ENCODE measurements around the gene OTX1.
"Not testable (repeated sequence)": the region's sequence is repeated elsewhere in the genome, so short reads cannot be mapped to it uniquely, and the experiment has no call there.

The OTX1 gene

DNA sequence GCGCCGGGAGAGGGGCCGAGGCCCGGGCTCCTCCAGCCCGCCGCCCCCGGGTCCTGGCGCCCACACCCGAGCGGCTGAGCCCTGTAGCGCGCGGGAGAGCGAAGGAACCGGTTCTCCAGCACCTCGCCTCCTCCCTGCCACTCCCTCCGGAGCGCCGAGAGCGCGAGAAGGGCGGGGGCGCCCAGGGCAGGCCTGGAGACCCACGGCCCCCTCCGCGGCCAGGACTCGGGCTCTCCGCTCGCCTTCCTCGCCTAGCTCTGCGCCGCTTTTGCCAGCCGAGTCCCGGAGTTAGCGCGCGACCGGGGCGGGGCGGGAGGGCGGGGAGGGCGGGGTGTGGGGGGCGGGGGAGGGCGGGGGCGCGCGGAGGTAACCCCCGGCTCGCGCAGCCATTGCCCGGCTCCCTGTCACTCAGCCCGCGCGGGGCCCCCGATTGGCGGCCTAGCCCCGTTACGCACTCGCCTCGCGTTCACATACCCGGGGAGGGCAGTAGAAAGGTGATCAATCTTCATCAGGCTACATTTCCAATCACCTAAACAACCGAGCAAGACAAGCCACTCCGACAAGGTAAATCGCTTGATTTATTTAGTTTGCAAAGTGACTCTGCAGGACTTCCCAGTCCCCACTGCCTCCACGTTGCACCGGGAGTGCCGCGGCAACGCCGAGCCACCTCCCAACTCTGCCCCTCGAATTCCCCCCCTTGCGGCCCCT lies at the start of gene OTX1:
TSS of gene OTX1 (plus strand) at position 497 of the 708 bp plus-strand sequence. CDS start 2,161 bp downstream, outside the sequence.
- DNase-seq, result peak; percentile 82

DNA sequence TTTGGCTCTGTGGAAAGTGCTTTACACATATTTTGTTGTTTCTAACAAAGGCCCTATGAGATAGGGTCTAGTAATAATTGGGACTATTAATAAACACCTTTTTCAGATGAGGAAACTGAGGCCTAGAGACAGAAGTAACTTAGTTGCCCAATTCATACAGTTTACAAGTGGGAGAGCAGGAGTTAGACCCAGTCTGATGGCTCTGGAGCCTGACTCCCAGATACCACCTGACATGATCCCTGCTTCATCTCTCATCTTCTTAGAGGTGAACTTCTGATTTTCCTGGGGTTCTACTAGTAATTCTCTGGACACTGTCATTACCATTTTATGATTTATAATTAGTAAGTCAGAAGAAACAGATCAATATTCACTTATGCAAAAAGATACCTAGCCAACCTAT lies 49.1 kb upstream of the OTX1 start:
- DNase-seq, result no peak

DNA sequence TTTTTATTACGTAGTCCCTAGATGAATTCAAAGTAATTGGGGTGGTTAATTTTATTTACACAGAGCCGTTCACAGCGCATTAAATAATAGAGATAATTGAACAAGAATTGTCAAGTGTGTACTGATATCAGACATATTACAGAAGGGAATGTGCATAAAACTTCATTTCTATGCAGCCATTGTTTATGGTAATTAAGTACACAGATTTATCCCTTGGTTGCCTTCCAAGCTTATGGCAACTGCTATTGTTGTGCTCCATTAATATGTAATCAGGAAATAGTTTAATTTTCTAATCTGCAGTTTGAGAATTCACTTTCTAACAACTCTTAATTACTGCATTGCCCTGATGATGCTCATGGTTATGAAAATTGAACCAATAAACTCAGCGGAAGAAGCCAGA lies 47.3 kb upstream of the OTX1 start:
- DNase-seq, result no peak

DNA sequence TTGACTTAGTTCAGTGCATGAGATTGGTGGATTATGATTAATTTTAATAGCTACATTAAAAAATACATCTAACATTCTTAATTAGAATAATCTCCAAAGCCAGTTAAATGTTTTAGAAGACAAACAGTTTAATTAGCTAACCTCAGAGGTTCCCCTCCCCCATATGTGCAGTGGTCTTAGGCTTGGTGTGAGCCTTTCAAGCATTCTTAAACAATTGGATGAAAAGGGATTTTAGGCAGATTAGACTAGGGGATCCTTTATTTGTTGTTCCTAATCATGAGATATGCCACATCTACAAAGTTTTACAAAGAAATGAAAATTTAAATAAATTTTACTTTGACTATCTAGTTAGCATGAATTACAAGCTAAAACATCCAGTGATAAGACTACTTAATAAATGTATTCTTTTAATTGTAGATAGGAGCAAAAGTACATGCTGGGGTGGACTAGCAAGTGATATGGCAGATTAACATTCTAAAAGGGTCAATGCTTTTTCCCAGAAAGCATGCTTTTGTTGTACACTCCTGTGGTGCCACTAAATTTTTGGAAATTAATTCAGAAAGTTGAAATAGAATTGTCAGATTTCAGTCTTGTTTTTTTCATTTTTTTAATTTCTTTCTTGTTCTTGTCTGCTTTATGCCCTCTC lies 42.7 kb upstream of the OTX1 start:
- DNase-seq, result no peak

DNA sequence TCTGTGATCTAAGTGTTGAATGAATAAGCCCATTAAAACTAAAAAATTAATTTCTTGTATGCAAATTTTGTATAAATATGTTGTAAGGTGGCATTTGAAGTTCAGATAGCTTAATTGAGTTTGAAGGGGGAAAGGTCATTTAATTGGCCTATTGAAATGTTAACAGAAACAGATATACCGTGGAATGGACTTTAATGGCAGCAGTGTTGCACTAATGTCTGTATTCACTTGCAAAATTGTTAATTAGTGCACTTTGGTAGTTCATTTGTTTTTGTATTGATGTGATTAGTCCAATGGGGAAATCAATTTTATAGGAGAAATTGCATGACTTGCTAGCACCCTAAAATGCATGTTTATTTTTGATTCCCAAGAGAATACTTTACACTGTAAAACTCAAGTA lies 41.8 kb upstream of the OTX1 start:
- DNase-seq, result no peak

DNA sequence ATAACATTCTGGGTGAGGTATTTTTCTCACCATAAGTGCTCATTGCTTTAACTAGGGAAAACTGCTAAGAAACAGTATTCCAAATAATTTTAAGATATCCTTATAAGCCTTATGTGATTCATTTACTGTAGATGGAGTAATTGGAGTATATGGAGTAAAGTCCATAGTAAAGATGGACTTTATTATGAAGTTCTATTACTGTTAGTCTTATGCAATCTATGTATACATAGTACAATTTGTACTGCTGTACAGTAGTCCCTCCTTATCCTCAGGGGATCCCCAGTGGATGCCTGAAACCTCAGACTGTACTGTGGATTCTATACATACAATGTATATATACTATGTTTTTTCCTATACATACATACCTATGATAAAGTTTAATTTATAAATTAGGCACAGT lies 41.1 kb upstream of the OTX1 start:
- no peak for DNase-seq

DNA sequence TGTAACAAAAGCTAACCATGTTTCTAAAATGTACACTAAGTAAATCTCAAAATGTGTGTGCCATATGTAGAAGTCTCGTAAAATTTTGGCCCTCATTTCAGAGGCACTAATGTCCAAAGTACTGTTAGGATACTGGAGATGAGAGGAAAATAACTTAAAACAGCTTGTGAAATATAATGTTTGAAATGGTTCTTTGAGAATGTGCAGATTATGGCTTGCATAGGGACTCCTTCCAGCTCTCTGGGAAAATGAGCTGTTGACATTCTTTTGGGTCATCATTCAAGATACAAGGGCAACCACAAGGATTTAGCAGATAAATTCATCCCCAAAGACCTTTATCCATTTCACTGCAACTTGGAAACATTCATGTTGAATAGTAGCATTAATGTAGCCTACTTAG lies 38.1 kb upstream of the OTX1 start:
- DNase-seq, result no peak

DNA sequence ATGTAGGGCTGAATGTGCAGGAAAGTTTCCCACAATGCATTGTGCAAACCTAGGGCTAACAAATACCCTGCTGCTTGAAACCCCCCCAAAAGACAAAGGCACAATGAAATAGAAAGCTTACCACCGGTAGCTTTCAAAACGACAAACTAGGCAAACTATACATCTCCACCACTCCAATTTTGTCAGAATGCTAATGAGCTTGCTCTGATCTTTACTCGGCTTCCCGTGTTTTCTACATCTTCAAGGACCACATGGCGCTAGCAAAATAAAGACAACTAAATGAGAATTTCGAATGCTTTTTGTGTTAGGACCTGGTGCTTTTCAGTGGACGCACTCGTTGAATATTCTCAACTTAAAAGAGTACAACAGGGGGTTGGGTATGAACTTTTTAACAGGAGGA lies 37.2 kb upstream of the OTX1 start:
- DNase-seq, result no peak

DNA sequence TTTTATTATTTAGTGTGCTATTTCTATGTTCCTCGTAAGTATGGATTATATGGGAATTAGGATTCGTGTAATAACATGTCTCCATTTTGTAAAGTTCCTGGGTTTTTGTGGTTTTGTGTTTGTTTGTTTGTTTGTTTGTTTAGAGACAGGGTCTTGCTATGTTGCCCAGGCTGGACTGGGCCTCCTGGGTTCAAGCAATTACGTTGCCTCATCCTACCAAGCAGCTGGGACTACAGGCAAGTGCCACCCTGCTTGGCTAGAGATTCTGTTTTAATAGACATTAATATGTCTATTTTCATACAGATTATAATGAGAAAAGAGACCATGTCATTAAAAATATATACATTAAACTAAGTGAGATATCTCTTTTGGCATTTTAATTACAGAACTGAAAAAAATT lies 35.2 kb upstream of the OTX1 start:
- DNase-seq, result no peak

DNA sequence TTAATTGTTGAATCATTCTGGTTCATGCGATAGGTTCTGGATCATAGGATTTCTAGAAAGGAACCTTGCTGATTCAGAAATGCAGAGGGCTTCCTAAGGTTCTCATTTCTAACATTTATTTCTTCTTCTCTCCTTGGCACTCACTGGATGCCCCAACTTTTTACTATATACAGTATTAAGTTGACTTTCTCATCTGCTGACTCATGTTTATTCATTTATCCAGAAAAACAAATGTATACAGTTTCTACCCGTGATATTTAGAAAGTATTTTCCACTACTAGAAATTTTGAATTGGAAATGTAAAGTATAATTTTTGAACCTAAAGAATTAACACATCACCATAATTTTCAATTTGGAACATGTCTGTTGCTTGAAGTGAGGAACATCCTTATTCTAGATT lies 32.2 kb upstream of the OTX1 start:
- no peak for DNase-seq

DNA sequence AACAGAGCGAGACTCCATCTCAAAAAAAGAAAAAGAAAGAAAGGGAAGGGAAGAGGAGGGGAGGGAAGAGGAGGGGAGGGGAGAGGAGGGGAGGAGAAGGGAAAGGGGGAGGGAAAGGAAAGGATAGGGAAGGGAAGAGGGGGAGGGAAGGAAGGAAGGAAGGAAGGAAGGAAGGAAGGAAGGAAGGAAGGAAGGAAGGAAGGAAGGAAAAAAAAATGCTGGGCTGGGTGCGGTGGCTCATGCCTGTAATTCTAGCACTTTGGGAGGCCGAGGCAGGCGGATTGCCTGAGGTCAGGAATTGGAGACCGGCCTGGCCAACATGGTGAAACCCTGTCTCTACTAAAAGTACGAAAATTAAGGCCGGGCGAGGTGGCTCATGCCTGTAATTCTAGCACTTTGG lies 30.9 kb upstream of the OTX1 start:
- not testable (repeated sequence) for DNase-seq

DNA sequence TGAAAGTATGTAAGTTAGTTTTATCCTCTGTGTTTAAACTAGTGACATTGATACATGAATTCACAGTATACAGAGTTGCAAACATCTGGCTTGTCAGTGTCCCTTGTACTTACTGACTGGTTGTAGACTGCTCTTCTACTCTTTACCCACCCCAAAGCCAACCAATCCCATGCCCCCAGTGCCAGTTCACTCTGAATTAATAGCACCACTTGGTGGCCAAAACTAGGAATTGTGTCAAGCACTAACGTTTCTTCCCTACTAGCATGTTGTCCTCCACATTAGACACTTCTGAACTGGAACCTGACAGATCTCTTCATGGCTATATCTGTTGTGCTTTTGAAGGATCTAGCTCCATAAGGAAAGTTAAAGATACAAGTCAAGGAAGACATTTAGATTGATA lies 27.2 kb upstream of the OTX1 start:
- DNase-seq, result peak; percentile 26

DNA sequence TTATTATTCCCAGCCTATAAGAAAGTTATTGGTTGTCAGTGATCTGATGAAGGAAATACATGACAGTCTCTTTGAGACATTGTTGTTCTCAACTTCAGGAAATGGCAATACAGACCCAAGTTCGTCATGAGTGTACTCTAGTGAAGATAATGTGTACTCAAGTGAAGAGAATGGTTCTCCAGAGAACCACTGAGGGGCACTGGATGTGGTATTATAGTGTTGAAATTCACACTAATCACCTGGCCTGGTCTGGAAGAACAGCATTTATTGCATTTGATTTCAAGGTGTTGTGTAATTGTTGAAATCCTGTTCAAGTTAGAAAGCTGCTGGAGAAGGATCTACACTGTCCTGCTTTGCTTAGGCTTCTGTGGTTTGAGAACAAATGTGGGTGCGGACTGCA lies 23.4 kb upstream of the OTX1 start:
- DNase-seq, result no peak

DNA sequence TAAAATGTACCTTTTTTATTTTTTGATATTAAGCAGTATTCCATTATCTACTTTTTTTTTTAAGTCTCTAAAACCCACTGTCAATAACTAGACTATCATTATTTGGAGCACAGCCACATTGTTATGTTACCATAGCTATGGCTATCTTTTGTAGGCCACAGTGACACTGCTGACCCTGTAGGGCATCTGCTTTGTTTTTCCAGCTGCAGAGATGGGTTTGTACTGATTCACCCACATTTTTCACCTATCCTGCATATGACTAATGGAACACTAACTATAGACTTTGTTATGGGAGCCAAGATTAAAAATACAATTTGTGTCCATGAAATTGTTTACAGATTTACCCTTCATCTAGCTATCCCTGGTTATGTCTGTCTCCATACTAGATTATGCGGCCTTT lies 21.6 kb upstream of the OTX1 start:
- no peak for DNase-seq

DNA sequence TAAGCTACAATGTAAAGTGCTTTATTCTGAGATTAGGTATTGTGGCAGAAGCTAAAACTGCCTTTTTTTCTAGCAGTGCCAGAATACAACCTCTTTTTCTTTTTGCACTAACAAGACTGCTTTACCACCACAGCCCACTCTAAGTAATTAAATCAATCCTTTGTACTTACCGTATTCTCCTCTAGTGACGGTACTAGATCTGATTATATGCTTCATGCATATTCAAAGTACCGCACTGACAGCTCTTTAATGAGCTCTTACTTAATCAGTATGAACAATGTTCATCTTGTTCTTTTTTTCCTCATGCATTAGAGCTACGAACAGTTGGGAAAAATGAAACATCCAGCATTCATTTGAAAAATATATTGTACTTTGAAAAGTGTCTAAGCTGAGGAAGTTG lies 16.1 kb upstream of the OTX1 start:
- no peak for DNase-seq

DNA sequence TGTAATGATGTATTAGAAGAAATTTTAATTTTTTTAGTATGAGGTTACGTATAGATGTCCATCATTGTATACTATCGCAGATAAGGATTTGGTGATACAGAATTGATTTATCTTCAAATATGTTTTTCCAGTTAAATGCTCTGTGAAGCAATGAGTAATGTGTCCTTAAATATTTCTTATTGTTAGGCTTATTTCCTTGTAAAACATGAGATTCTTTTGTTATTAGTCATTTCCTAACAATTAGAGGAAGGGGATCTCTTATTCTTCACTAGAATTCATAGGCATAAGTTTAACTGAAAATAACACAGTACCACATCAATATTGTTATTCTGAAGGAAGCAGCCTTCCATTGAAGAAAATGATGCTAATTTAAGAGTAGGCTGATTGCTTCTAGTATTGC lies 15.5 kb upstream of the OTX1 start:
- DNase-seq, result no peak

DNA sequence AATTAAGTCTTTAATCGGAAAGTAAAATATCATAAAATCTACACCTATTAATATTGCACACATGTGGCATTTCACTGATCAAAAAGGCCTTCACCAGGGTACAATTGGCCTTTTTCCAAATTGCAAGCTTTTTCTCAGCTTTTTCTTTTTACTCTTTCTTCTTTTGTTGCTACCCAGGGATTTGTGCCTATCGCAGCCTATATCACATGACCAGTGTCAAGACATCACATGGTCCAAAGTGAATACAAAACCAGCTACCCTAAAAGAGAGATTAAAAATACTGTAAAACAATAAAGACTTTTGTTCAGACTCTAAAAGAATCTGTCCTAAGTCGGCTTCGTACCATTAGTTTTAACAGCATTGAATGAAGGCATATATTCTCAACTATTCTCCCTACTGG lies 15.0 kb upstream of the OTX1 start:
- DNase-seq, result no peak

DNA sequence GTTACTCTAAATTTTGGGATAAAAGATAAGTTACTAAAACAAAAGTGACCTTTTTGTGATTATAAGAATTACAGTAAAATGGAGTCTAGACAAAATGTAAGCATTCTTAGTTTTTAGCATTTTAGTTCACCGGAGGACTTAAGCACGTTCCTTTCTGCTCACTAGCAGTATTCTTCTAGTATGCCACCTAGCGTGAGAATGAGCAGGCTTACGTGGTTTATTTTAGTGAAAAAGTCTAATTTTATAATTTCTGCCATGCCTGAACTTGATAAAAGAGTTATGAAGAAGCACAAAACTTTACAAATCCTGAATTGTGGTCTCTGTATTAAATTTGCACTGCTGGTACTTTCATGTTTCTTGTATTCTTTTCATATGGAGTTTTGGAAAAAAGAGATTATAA lies 12.6 kb upstream of the OTX1 start:
- DNase-seq, result no peak

DNA sequence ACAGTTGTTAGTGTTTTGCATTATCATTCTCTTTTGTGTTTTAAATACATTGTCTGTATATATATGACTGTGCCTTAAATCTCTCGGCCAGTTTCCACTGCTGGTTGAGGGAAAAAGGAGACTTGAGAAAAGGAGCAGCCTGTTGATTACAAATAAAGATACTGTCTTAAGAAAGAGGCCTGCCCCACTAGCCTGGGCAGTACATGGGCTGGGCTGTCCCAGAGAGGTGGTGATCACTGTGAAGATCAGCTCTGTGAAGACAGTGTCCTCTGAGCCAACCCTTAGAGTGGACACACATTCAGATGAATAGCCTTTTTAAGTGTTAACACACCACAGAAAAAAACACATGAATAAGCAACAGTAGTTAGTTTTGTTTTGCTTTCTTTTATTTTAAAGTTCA lies 10.0 kb upstream of the OTX1 start:
- no peak for DNase-seq

DNA sequence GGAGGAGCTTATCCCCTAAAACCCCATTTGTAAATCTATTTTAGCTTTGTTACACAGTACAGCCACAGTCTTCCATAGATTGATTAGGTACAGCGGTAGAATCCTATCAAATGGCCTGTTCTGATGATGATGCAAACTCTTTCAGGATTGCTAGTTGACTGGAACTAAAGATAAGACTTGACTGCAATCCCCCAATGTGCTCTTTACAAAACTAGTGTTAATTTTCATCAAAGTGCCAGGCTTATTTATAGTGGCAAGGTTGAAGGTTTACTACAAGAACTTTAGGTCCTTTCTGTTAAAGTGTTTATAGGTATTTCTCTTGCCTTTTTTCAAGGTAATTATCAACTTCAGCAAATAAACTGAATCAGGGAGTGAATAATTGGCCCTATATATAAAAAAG lies 9.0 kb upstream of the OTX1 start:
- no peak for DNase-seq

DNA sequence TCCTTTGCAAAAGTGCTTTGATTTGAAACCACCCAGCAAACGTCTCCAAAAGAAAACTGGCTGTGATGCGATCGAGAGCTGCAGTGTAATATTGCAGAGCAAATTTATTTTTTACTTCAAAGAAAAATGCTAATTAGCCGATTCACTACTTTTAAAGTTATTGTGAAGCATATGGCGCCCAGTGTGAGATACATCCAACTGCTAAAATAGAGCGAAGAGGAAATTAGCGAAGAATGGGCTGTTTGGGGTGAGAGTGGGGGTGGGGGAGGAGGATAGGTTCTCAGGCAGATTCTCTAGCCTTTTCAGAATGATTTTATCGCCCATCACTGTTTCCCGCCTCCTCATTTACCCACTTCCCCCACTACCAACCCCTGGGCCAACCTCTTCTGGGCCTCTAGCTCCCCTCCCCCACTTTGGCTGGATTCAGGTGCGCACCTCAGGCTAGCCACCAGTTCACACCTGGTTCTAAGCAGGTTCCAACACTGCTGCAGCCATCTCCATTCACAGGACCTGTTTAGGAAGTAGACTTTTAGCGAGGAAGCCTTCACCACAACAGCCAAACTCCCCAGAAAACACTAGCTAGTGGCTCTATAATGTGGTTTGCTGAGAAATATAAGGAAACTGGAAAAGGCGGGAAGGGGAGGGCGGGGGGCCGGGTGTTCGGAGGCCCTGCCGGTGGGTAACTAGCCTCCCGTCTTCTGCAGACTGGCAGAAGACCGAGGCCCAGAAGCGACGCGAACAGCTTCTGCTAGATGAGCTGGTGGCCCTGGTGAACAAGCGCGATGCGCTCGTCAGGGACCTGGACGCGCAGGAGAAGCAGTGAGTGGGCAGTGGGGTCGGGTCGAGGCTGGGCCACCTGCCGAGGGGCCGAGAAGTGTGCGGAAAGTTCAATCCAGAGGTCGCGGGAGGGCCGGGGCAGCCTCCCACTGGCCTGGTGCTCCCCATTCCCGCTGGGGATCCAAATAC lies 6.0 kb upstream of the OTX1 start:
- DNase-seq, result no peak

DNA sequence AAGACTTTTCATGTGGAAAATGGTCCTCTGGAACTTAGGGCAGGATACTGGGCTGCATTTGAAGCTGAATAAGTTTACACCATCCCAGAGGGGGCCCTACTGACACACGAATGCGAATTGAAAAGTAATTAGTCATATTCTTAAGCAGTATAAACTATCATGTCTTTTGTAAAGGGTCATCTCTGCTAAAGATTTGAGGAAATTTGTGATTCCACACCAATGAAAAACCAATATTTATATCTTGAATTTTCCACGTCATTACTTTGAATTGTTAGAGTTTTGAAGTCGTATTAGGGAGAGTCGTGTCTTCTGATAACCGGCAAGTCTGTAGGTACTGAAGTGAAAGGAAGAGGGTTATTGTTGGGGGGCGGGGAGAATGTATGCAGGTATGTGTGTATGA lies 4.1 kb upstream of the OTX1 start:
- no peak for DNase-seq

DNA sequence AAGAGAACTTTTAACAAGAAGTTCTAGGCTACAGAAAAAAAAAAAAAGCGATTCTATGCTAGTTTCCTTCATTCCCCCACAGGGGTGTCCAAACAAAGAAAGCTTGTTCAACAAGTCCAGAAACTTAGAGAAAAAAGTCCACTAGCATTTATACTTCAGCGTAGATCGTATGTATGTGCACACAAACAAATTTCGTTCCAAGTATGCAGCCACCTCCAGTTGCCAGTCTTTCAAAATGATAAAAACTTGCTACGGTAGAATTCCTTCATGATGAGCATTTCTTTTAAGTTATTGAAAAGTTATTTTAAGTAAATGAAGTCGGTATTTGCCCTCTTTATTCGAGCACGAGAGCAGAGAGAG lies 3.7 kb upstream of the OTX1 start:
- DNase-seq, result no peak
